Measurements from ENCODE around the gene GNA12. TPM values are rescaled to one million over a fixed set of nuclear protein-coding genes. Genes with fewer than 3 reads are reported as not detected.

Gene GNA12
- total and polyA plus RNA-seq, 2 of the 4 experiments (the other 2 are of a cell fraction), result 14.3 to 93.9 TPM

- Histone ChIP-seq H3K23ac (ENCODE audit: low read depth, low read length) (no peak overlapping the region), H2AFZ (replicated peaks; ENCODE audit: low read length, poor library complexity) (no peak overlapping the region), H2AK9ac (replicated peaks; ENCODE audit: low read depth, low read length, poor library complexity) (no peak overlapping the region), H3K4me1 (ENCODE audit: control insufficient read depth, insufficient read depth, low read length) (no peaks in the 10 kb centered on the region), H2BK20ac (ENCODE audit: low read depth, low read length) (no peak overlapping the region), H3K4ac (ENCODE audit: low read depth, low read length) (no peak overlapping the region), H4K5ac (ENCODE audit: low read depth, low read length) (no peak overlapping the region), H3K56ac (ENCODE audit: extremely low read depth, insufficient read depth, low read length) (no peak overlapping the region), H3K9me3 (ENCODE audit: control insufficient read depth, insufficient read depth, low read length) (no peaks in the 10 kb centered on the region), H2BK5ac (ENCODE audit: low read depth, low read length, poor library complexity, severe bottlenecking) (no peak overlapping the region), H2AK5ac (ENCODE audit: low read depth, low read length) (no peak overlapping the region), H3K4me3 (ENCODE audit: insufficient read depth, low read depth, low read length) (no peak overlapping the region), H3K27me3 (ENCODE audit: control insufficient read depth, insufficient read depth, low read length) (no peaks in the 10 kb centered on the region), H4K91ac (ENCODE audit: insufficient read depth, low read depth, low read length) (no peak overlapping the region), H3K9ac (ENCODE audit: low read depth, low read length) (no peak overlapping the region), H3K79me1 (ENCODE audit: low read depth in 1 of 2, low read length in 2 of 2) (no peaks in the 10 kb centered on the region), H3K9me1 (ENCODE audit: insufficient read depth, low read length) (peaks cover 3% of the 10 kb centered on the region; the same call in 1 of the 2 replicates), H4K20me1 (ENCODE audit: insufficient read depth, low read length) (no peaks in the 10 kb centered on the region), H4K8ac (ENCODE audit: low read depth in 2 of 2, low read length in 2 of 2) (no peak overlapping the region), H2BK15ac (ENCODE audit: low read depth, low read length) (no peak overlapping the region), H3K4me2 (ENCODE audit: low read depth, low read length) (no peak overlapping the region), H3K27ac (ENCODE audit: insufficient read depth, low read length) (no peak overlapping the region), H2BK120ac (ENCODE audit: low read depth, low read length) (no peak overlapping the region), H3K14ac (replicated peaks; ENCODE audit: low read depth, low read length) (no peak overlapping the region), H3K36me3 (ENCODE audit: control insufficient read depth, insufficient read depth, low read length) (no peaks in the 10 kb centered on the region), H3K18ac (ENCODE audit: low read depth, low read length) (no peak overlapping the region)
- in situ Hi-C loops (cut with MboI; ENCODE audit: low sequenced_read_pairs) (loop anchor here (25.0 kb wide), 2 partner anchors 1782 to 1907 kb away; no protein-coding TSS in a partner anchor), intact Hi-C loops (cut with micrococcal nuclease) (no loop called here), dilution Hi-C loops (cut with HindIII; ENCODE audit: low sequenced_read_pairs, unreplicated experiment) (no loop called here)
- ChIA-PET POLR2A (ENCODE audit: unreplicated experiment) (no interaction called here), CTCF (no interaction called here)
- no peak for DNase-seq
- no TSS peak for BruUV-seq (replicated peaks)
- no peak for ATAC-seq (ENCODE audit: low read depth)
- TF ChIP-seq MAFK (IDR thresholded peaks at IDR 0.05; ENCODE audit: low read depth, low read length) (no peak), RFX5 (IDR thresholded peaks at IDR 0.05; ENCODE audit: low read depth, low read length) (no peak), MXI1 (IDR thresholded peaks at IDR 0.05; ENCODE audit: borderline replicate concordance, low read depth, low read length) (no peak), SMC3 (IDR thresholded peaks at IDR 0.05; ENCODE audit: low read depth, low read length) (no peak), ELK1 (IDR thresholded peaks at IDR 0.05; ENCODE audit: borderline replicate concordance, low read depth, low read length) (no peak), CEBPB (IDR thresholded peaks at IDR 0.05; ENCODE audit: low read depth, low read length) (no peak), RAD21 (IDR thresholded peaks at IDR 0.05; ENCODE audit: low read length) (no peak), CHD1 (IDR thresholded peaks at IDR 0.05; ENCODE audit: low read depth, low read length) (no peak), POLR2A (IDR thresholded peaks at IDR 0.05; ENCODE audit: low read depth, low read length) (no peak), MAZ (IDR thresholded peaks at IDR 0.05; ENCODE audit: borderline replicate concordance, low read depth, low read length) (no peak), RCOR1 (IDR thresholded peaks at IDR 0.05; ENCODE audit: insufficient replicate concordance, low read length) (no peak)
- 100% methylated on average over 2 of the region's 6 CpGs; no CpG with 5 or more reads in 1 of the 2 experiments for WGBS, 2 experiments (ENCODE audit: extremely low coverage in 2 of 2, insufficient read length in 1 of 2)
These were observed 11.3 kb upstream of the GNA12 start for GRCh38 chr7:2855386-2855785.

All from IMR-90 (cell line).